ENCODE data around the gene PPA2.

DNA sequence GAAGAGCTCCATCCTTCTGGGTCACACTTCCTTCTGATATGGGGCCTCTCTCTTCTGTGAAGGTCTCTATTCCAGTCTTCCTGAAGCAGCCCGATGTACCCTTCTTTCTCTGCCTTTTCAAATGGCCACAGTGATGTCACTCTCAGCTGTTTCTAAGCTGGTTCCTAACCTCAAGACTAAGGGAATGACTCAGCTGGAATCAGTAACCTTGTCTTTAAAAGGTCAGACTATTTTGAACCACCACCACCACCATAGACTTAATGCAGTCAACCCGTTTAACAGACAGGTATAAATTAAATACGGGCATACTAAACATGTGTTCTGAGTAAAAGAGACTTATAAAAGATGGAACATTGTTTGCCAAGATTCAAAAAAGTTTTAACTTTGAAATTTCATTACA lies 121.0 kb downstream of the PPA2 start:
- TF ChIP-seq, protein P1, sequence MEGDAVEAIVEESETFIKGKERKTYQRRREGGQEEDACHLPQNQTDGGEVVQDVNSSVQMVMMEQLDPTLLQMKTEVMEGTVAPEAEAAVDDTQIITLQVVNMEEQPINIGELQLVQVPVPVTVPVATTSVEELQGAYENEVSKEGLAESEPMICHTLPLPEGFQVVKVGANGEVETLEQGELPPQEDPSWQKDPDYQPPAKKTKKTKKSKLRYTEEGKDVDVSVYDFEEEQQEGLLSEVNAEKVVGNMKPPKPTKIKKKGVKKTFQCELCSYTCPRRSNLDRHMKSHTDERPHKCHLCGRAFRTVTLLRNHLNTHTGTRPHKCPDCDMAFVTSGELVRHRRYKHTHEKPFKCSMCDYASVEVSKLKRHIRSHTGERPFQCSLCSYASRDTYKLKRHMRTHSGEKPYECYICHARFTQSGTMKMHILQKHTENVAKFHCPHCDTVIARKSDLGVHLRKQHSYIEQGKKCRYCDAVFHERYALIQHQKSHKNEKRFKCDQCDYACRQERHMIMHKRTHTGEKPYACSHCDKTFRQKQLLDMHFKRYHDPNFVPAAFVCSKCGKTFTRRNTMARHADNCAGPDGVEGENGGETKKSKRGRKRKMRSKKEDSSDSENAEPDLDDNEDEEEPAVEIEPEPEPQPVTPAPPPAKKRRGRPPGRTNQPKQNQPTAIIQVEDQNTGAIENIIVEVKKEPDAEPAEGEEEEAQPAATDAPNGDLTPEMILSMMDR (IDR thresholded peaks at IDR 0.05 in 4 of 5, conservative IDR thresholded peaks at IDR 0.05 in 1 of 5), result no peak
- no peak for TF ChIP-seq POLR2A (IDR thresholded peaks at IDR 0.05)
